Epithelial cell of esophagus (primary cell): ENCODE results near the gene SCN10A.
A peak's percentile ranks its signal among the peaks of the same experiment; 100 is the strongest.

ENCODE experiments used
- DNase-seq: peaks from one replicate; pipeline ENCODE4 v3.0.0; 2010; ENCODE audit warnings: low read depth
- H3K4me3 ChIP-seq: 2 replicates; pipeline ENCODE4 v1.5.1; 2011; ENCODE audit warnings: mild to moderate bottlenecking, low read length, control low read depth
- CTCF ChIP-seq: IDR thresholded peaks from 2 replicates; pipeline ENCODE4 v1.5.1; 2011; ENCODE audit warnings: low read depth, mild to moderate bottlenecking, low read length, control low read depth, inconsistent platforms; ENCODE audit not compliant: insufficient read depth; ENCODE audit errors: missing control alignments

The SCN10A gene

GRCh38 chr3:38739396-38739689 is 76.7 kb downstream of the SCN10A start:
- H3K4me3 ChIP-seq = no peak overlapping the region
- no peak for DNase-seq
- TF ChIP-seq CTCF = no peak

- TF ChIP-seq CTCF = peak; percentile 54
- H3K4me3 ChIP-seq = no peak overlapping the region
- DNase-seq = peak; percentile 52
Observed at GRCh38 chr3:38738630-38739395, 77.2 kb downstream of the SCN10A start.

GRCh38 chr3:38731522-38731921 is 84.5 kb downstream of the SCN10A start:
- no peak for TF ChIP-seq CTCF
- no peak for DNase-seq

GRCh38 chr3:38730281-38730680 is 85.7 kb downstream of the SCN10A start:
- H3K4me3 ChIP-seq = no peak overlapping the region
- peak; percentile 54 for DNase-seq
- TF ChIP-seq CTCF = no peak

More at GRCh38 chr3:38731522-38731921, 84.5 kb downstream of the SCN10A start:
- no peak overlapping the region for H3K4me3 ChIP-seq

- H3K4me3 ChIP-seq = no peak overlapping the region
- DNase-seq = no peak
- no peak for TF ChIP-seq CTCF
Observed at GRCh38 chr3:38728008-38728407, 88.0 kb downstream of the SCN10A start.

GRCh38 chr3:38726751-38727150 is 89.3 kb downstream of the SCN10A start:
- no peak for DNase-seq
- H3K4me3 ChIP-seq = no peak overlapping the region
- no peak for TF ChIP-seq CTCF
